H1 (cell line): ENCODE results near the gene OR9K2.

Source experiments
- CHD2 ChIP-seq: IDR thresholded peaks from 2 replicates; pipeline ENCODE4 v1.6.1; 2012; ENCODE audit warnings: low read length, improper control_type of control experiment
- JUND ChIP-seq: IDR thresholded peaks from 2 replicates; pipeline ENCODE4 v1.6.1; 2011; ENCODE audit warnings: mild to moderate bottlenecking, improper control_type of control experiment, low read length
- MAFK ChIP-seq: IDR thresholded peaks from 2 replicates; pipeline ENCODE4 v1.6.1; 2012; ENCODE audit warnings: low read depth, mild to moderate bottlenecking, improper control_type of control experiment, low read length
- POLR2A ChIP-seq, 2 experiments: IDR thresholded peaks; 1 replicate in 1 of 2; 2 replicates in 1 of 2; pipeline ENCODE4 v1.6.1; 2011; ENCODE audit warnings: low read depth in 2 of 2, low read length in 2 of 2, mild to moderate bottlenecking in 2 of 2; ENCODE audit errors: control extremely low read depth in 1 of 2
- TF ChIP-seq, protein P1 (sequence below), 3 experiments: IDR thresholded peaks; 1 replicate in 2 of 3; 2 replicates in 1 of 3; pipeline versions ENCODE4 v1.5.1 to v1.6.1; 2011; ENCODE audit warnings: low read length in 3 of 3, mild to moderate bottlenecking in 3 of 3, inconsistent platforms in 2 of 3, low read depth in 1 of 3, moderate library complexity in 1 of 3; ENCODE audit not compliant: insufficient read depth in 1 of 3; ENCODE audit errors: control extremely low read depth in 1 of 3
- TF ChIP-seq, protein P2 (sequence below): IDR thresholded peaks from 2 replicates; pipeline ENCODE4 v1.6.1; 2012; ENCODE audit warnings: inconsistent platforms

DNA sequence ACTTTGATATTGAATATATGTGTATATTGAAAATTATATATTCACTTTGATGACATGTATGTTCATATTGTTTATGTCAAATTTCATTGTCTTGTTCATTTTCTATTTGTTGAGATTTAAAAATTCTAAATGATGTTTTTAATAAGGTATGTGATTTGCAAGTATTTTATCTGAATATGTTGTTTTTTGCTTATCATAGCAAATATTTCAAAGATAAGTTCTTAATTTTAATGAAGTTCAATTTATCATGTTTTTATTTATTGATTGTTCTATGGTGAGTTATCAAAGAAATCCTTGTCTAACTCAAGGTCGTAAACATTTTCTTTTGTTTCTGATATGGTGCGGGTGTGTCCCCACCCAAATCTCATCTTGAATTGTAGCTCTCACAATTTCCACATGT, 45.2 kb downstream of the OR9K2 start:
- TF ChIP-seq, protein P1, sequence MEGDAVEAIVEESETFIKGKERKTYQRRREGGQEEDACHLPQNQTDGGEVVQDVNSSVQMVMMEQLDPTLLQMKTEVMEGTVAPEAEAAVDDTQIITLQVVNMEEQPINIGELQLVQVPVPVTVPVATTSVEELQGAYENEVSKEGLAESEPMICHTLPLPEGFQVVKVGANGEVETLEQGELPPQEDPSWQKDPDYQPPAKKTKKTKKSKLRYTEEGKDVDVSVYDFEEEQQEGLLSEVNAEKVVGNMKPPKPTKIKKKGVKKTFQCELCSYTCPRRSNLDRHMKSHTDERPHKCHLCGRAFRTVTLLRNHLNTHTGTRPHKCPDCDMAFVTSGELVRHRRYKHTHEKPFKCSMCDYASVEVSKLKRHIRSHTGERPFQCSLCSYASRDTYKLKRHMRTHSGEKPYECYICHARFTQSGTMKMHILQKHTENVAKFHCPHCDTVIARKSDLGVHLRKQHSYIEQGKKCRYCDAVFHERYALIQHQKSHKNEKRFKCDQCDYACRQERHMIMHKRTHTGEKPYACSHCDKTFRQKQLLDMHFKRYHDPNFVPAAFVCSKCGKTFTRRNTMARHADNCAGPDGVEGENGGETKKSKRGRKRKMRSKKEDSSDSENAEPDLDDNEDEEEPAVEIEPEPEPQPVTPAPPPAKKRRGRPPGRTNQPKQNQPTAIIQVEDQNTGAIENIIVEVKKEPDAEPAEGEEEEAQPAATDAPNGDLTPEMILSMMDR (IDR thresholded peaks at IDR 0.05; ENCODE audit: control extremely low read depth in 1 of 3, insufficient read depth in 1 of 3, low read depth in 1 of 3, low read length in 3 of 3), result no peak
- TF ChIP-seq JUND (no peak), POLR2A (IDR thresholded peaks at IDR 0.05; ENCODE audit: control extremely low read depth in 1 of 2, low read depth in 2 of 2, low read length in 2 of 2) (no peak), MAFK (no peak), CHD2 (no peak)
- TF ChIP-seq, protein P2, sequence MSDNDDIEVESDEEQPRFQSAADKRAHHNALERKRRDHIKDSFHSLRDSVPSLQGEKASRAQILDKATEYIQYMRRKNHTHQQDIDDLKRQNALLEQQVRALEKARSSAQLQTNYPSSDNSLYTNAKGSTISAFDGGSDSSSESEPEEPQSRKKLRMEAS, result no peak
